OCI-LY1 (cell line): ENCODE measurements around the gene LCN6.
A peak's percentile ranks its signal among the peaks of the same experiment; 100 is the strongest.

Source experiments
- H2AFZ ChIP-seq: fragments of 200-600 bp; sonication (generic), shearing (Covaris generic); 2 replicates; pipeline ENCODE4 v1.6.0; 2014; ENCODE audit warnings: antibody characterized with exemption, mild to moderate bottlenecking, low read length
- H3F3A ChIP-seq: fragments of 200-600 bp; sonication (generic), shearing (Covaris generic); 2 replicates; pipeline ENCODE4 v1.6.0; 2014; ENCODE audit warnings: mild to moderate bottlenecking, antibody characterized with exemption, low read length, moderate library complexity; ENCODE audit not compliant: insufficient read depth
- H3K27ac ChIP-seq: fragments of 200-600 bp; sonication (generic); 2 replicates; pipeline ENCODE4 v1.5.1; 2014; ENCODE audit warnings: low read length, mixed run types, mild to moderate bottlenecking, low read depth; ENCODE audit not compliant: poor library complexity, severe bottlenecking
- H3K27me3 ChIP-seq: fragments of 200-600 bp; sonication (generic); 2 replicates; pipeline ENCODE4 v1.6.0; 2014; ENCODE audit warnings: antibody characterized with exemption, mild to moderate bottlenecking, low read length, moderate library complexity; ENCODE audit not compliant: insufficient read depth
- H3K36me3 ChIP-seq: fragments of 200-600 bp; sonication (generic); 2 replicates; pipeline ENCODE4 v1.6.1; 2014; ENCODE audit warnings: mild to moderate bottlenecking, antibody characterized with exemption, low read length, moderate library complexity, mixed read lengths; ENCODE audit not compliant: insufficient read depth
- H3K4me1 ChIP-seq: fragments of 200-600 bp; sonication (generic); 2 replicates; pipeline ENCODE4 v1.5.1; 2014; ENCODE audit warnings: mild to moderate bottlenecking, low read length, moderate library complexity; ENCODE audit not compliant: insufficient read depth, severe bottlenecking
- H3K4me2 ChIP-seq: fragments of 200-600 bp; sonication (generic), shearing (Covaris generic); 2 replicates; pipeline ENCODE4 v1.6.1; 2014; ENCODE audit warnings: low read length
- H3K4me3 ChIP-seq: fragments of 200-600 bp; sonication (generic); 2 replicates; pipeline ENCODE4 v1.5.1; 2014; ENCODE audit warnings: low read length, low read depth, mild to moderate bottlenecking, mixed read lengths; ENCODE audit not compliant: poor library complexity, severe bottlenecking
- H3K79me2 ChIP-seq: fragments of 200-600 bp; shearing (Covaris generic); 2 replicates; pipeline ENCODE4 v1.6.1; 2016; ENCODE audit warnings: mixed run types, low read length, mixed read lengths; ENCODE audit not compliant: insufficient read depth
- H3K9ac ChIP-seq: fragments of 200-600 bp; sonication (generic), shearing (Covaris generic); 2 replicates; pipeline ENCODE4 v1.6.1; 2014; ENCODE audit warnings: mild to moderate bottlenecking, low read length, mixed read lengths
- H3K9me2 ChIP-seq: fragments of 200-600 bp; sonication (generic), shearing (Covaris generic); 2 replicates; pipeline ENCODE4 v1.6.1; 2014; ENCODE audit warnings: low read depth, mild to moderate bottlenecking, low read length, mixed read lengths
- H3K9me3 ChIP-seq: fragments of 200-600 bp; shearing (Covaris generic); 2 replicates; pipeline ENCODE4 v1.6.1; 2014; ENCODE audit warnings: low read length, mixed read lengths
- H4K20me1 ChIP-seq: fragments of 200-600 bp; sonication (generic), shearing (Covaris generic); 2 replicates; pipeline ENCODE4 v1.6.0; 2016; ENCODE audit warnings: mild to moderate bottlenecking, low read length; ENCODE audit not compliant: insufficient read depth
- CTCF ChIP-seq: fragments of 200-600 bp; sonication (generic), shearing (Covaris generic); IDR thresholded peaks from 2 replicates; pipeline ENCODE4 v1.5.1; 2017; ENCODE audit warnings: mild to moderate bottlenecking, antibody characterized with exemption, low read length, moderate library complexity, mixed read lengths
- EZH2 ChIP-seq: fragments of 200-600 bp; sonication (generic), shearing (Covaris generic); IDR thresholded peaks from 2 replicates; pipeline ENCODE4 v1.8.0; 2017; ENCODE audit warnings: borderline replicate concordance, mixed run types, mild to moderate bottlenecking, antibody characterized with exemption, low read length, moderate library complexity, mixed read lengths

The LCN6 gene

DNA sequence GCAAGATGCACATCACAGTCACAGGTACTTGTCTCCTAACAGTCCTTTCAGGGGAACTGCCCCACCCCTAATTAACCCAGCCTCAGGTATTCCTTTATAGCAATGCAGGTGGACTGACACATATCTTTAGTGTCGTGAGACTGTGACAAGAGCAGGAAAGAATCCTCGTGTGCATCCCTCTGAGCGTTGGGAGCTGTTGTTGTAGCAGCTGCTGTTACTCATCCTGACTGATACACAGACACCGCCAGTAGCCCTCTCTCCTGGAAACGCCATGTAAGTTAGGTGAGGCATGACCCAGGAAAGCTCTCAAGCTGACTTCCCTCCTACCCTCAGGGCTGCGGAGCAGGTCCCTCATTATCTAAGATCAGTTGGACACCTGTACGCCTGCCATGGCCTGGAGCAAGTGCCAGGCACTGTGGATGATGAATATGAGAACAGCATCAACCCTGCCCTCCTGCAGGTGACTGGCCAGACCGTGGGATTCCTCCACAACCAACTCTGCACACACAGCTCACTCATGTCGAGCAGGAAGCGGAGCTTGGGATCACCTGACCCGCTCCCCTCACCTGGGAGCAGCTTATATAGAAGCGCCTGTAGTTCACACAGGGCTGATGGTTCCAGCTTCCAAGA, 26.2 kb upstream of the LCN6 start:
- Histone ChIP-seq H3K4me1 (peaks cover 5% of the 10 kb centered on the region), H3K27me3 (no peaks in the 10 kb centered on the region; the same call in 1 of the 2 replicates), H3F3A (no peaks in the 10 kb centered on the region), H3K4me2 (no peak overlapping the region), H3K27ac (no peak overlapping the region), H3K36me3 (peaks cover 5% of the 10 kb centered on the region; the same call in 1 of the 2 replicates), H3K4me3 (no peak overlapping the region), H2AFZ (no peak overlapping the region), H3K79me2 (no peaks in the 10 kb centered on the region), H3K9me3 (peaks cover 5% of the 10 kb centered on the region; the same call in 1 of the 2 replicates), H3K9me2 (no peaks in the 10 kb centered on the region), H4K20me1 (no peaks in the 10 kb centered on the region), H3K9ac (no peak overlapping the region)
- TF ChIP-seq CTCF (no peak), EZH2 (no peak)

GRCh38 chr9:136773386-136774044, 25.2 kb upstream of the LCN6 start:
- no peaks in the 10 kb centered on the region for H4K20me1 ChIP-seq
- H3K27ac ChIP-seq, result no peak overlapping the region
- peaks cover 5% of the 10 kb centered on the region; the same call in 1 of the 2 replicates for H3K9me3 ChIP-seq
- peak overlapping the region; percentile 99 for H2AFZ ChIP-seq
- no peaks in the 10 kb centered on the region; the same call in 1 of the 2 replicates for H3K27me3 ChIP-seq
- TF ChIP-seq CTCF, result no peak
- no peak for TF ChIP-seq EZH2
- H3K4me1 ChIP-seq, result peaks cover 5% of the 10 kb centered on the region
- H3K9me2 ChIP-seq, result no peaks in the 10 kb centered on the region
- H3K79me2 ChIP-seq, result no peaks in the 10 kb centered on the region
- H3K9ac ChIP-seq, result no peak overlapping the region
- H3K36me3 ChIP-seq, result peaks cover 5% of the 10 kb centered on the region; the same call in 1 of the 2 replicates
- no peaks in the 10 kb centered on the region for H3F3A ChIP-seq
- no peak overlapping the region for H3K4me3 ChIP-seq
- H3K4me2 ChIP-seq, result no peak overlapping the region

DNA sequence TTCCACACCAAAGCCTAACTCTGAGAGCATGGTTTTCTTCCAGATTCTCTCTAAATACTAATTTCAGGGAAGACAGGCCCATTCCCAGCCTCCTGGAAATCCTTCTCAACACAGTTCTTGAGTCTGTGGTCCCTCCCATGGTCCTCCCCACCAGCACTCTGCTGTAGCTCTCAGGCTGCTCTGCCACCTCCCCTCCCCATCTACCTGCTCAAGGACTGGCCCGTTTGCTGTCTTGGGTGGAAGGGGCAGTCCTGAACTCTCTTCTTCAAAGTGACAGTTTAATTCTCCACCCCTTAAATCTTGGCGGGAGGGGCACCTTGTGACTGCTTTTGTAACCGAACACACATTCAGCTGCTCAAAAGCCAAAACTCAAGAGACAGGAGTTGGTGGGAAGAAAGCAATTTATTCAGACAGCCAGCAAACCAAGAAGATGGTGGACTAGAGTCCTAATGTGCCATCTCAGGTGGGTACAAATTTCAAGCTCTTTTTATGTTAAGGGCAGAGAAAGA, 23.6 kb upstream of the LCN6 start:
- TF ChIP-seq CTCF (no peak), EZH2 (no peak)
- no peaks in the 10 kb centered on the region; the same call in 1 of the 2 replicates for H3K27me3 ChIP-seq
- no peaks in the 10 kb centered on the region for H3K9me2 ChIP-seq
- H3K79me2 ChIP-seq, result no peaks in the 10 kb centered on the region
- peaks cover 5% of the 10 kb centered on the region; the same call in 1 of the 2 replicates for H3K9me3 ChIP-seq
- no peaks in the 10 kb centered on the region for H3F3A ChIP-seq
- H3K9ac ChIP-seq, result no peak overlapping the region
- peaks cover 5% of the 10 kb centered on the region for H3K4me1 ChIP-seq
- no peak overlapping the region for H2AFZ ChIP-seq
- H3K27ac ChIP-seq, result no peak overlapping the region
- H4K20me1 ChIP-seq, result no peaks in the 10 kb centered on the region
- no peak overlapping the region for H3K4me2 ChIP-seq
- H3K4me3 ChIP-seq, result no peak overlapping the region
- peaks cover 5% of the 10 kb centered on the region; the same call in 1 of the 2 replicates for H3K36me3 ChIP-seq
